ENCODE data around the gene C13orf46.

Gene C13orf46

GRCh38 chr13:113937527-113938180 lies 36.2 kb downstream of the C13orf46 start:
- DNase-seq: no peak
- Histone ChIP-seq H4K5ac (ENCODE audit: low read length) (no peak overlapping the region), H2AK5ac (ENCODE audit: low read length) (no peak overlapping the region), H4K8ac (ENCODE audit: low read depth, low read length) (no peak overlapping the region), H2BK5ac (ENCODE audit: low read length) (no peak overlapping the region), H3K56ac (ENCODE audit: low read length) (no peak overlapping the region), H3K27me3 (ENCODE audit: insufficient read depth, low read length, poor library complexity) (no peaks in the 10 kb centered on the region), H3K36me3 (ENCODE audit: control insufficient read depth, insufficient read depth, low read length) (no peaks in the 10 kb centered on the region), H3K79me2 (ENCODE audit: control insufficient read depth, insufficient read depth, low read length) (no peaks in the 10 kb centered on the region), H3K4me2 (ENCODE audit: low read length) (no peak overlapping the region), H2BK15ac (replicated peaks; ENCODE audit: low read depth) (no peak overlapping the region), H3K4ac (ENCODE audit: low read depth, low read length) (no peak overlapping the region), H3K4me1 (ENCODE audit: control insufficient read depth, low read depth, low read length) (no peaks in the 10 kb centered on the region), H3K27ac (ENCODE audit: low read depth, low read length) (no peak overlapping the region), H3K4me3 (ENCODE audit: low read length) (no peak overlapping the region), H3K9ac (ENCODE audit: low read length) (no peak overlapping the region), H3K23ac (ENCODE audit: low read length) (no peak overlapping the region), H2BK120ac (ENCODE audit: low read depth, low read length) (no peak overlapping the region), H3K79me1 (ENCODE audit: low read length) (no peaks in the 10 kb centered on the region), H3K18ac (ENCODE audit: low read length) (no peak overlapping the region)
- WGBS (ENCODE audit: extremely low coverage, insufficient coverage, low lambda C conversion rate): no CpG with 5 or more reads among the region's 20 CpGs

GRCh38 chr13:113937073-113937472 lies 36.8 kb downstream of the C13orf46 start:
- no peak overlapping the region for H3K4ac ChIP-seq (ENCODE audit: low read depth, low read length)
- no peak overlapping the region for H2BK15ac ChIP-seq (replicated peaks; ENCODE audit: low read depth)
- no peaks in the 10 kb centered on the region for H3K27me3 ChIP-seq (ENCODE audit: insufficient read depth, low read length, poor library complexity)
- no peak overlapping the region for H3K9ac ChIP-seq (ENCODE audit: low read length)
- no peak overlapping the region for H2BK120ac ChIP-seq (ENCODE audit: low read depth, low read length)
- no CpG with 5 or more reads among the region's 12 CpGs for WGBS (ENCODE audit: extremely low coverage, insufficient coverage, low lambda C conversion rate)
- no peak overlapping the region for H3K18ac ChIP-seq (ENCODE audit: low read length)
- H3K4me1 ChIP-seq (ENCODE audit: control insufficient read depth, low read depth, low read length): no peaks in the 10 kb centered on the region
- no peak overlapping the region for H4K5ac ChIP-seq (ENCODE audit: low read length)
- H3K4me3 ChIP-seq (ENCODE audit: low read length): no peak overlapping the region
- no peak overlapping the region for H4K8ac ChIP-seq (ENCODE audit: low read depth, low read length)
- no peak overlapping the region for H2AK5ac ChIP-seq (ENCODE audit: low read length)
- no peak overlapping the region for H3K56ac ChIP-seq (ENCODE audit: low read length)
- H3K79me2 ChIP-seq (ENCODE audit: control insufficient read depth, insufficient read depth, low read length): no peaks in the 10 kb centered on the region
- H3K4me2 ChIP-seq (ENCODE audit: low read length): no peak overlapping the region
- H3K23ac ChIP-seq (ENCODE audit: low read length): no peak overlapping the region
- no peaks in the 10 kb centered on the region for H3K36me3 ChIP-seq (ENCODE audit: control insufficient read depth, insufficient read depth, low read length)
- H3K79me1 ChIP-seq (ENCODE audit: low read length): no peaks in the 10 kb centered on the region
- H2BK5ac ChIP-seq (ENCODE audit: low read length): no peak overlapping the region
- H3K27ac ChIP-seq (ENCODE audit: low read depth, low read length): no peak overlapping the region
- no peak for DNase-seq

GRCh38 chr13:113936166-113936965 lies 37.5 kb downstream of the C13orf46 start:
- no peak for DNase-seq
- Histone ChIP-seq H3K4me2 (ENCODE audit: low read length) (no peak overlapping the region), H2AK5ac (ENCODE audit: low read length) (no peak overlapping the region), H3K27ac (ENCODE audit: low read depth, low read length) (no peak overlapping the region), H3K79me1 (ENCODE audit: low read length) (no peaks in the 10 kb centered on the region), H3K4me3 (ENCODE audit: low read length) (no peak overlapping the region), H3K27me3 (ENCODE audit: insufficient read depth, low read length, poor library complexity) (no peaks in the 10 kb centered on the region), H4K8ac (ENCODE audit: low read depth, low read length) (no peak overlapping the region), H3K4me1 (ENCODE audit: control insufficient read depth, low read depth, low read length) (no peaks in the 10 kb centered on the region), H2BK120ac (ENCODE audit: low read depth, low read length) (no peak overlapping the region), H2BK5ac (ENCODE audit: low read length) (no peak overlapping the region), H3K23ac (ENCODE audit: low read length) (no peak overlapping the region), H3K4ac (ENCODE audit: low read depth, low read length) (no peak overlapping the region), H3K79me2 (ENCODE audit: control insufficient read depth, insufficient read depth, low read length) (no peaks in the 10 kb centered on the region), H3K9ac (ENCODE audit: low read length) (no peak overlapping the region), H3K56ac (ENCODE audit: low read length) (no peak overlapping the region), H4K5ac (ENCODE audit: low read length) (no peak overlapping the region), H3K18ac (ENCODE audit: low read length) (no peak overlapping the region), H2BK15ac (replicated peaks; ENCODE audit: low read depth) (no peak overlapping the region), H3K36me3 (ENCODE audit: control insufficient read depth, insufficient read depth, low read length) (no peaks in the 10 kb centered on the region)
- WGBS (ENCODE audit: extremely low coverage, insufficient coverage, low lambda C conversion rate): no CpG with 5 or more reads among the region's 25 CpGs

- no peak overlapping the region for H2BK120ac ChIP-seq (ENCODE audit: low read depth, low read length)
- H3K4me1 ChIP-seq (ENCODE audit: control insufficient read depth, low read depth, low read length): no peaks in the 10 kb centered on the region
- H3K36me3 ChIP-seq (ENCODE audit: control insufficient read depth, insufficient read depth, low read length): no peaks in the 10 kb centered on the region
- no peak overlapping the region for H3K18ac ChIP-seq (ENCODE audit: low read length)
- no peaks in the 10 kb centered on the region for H3K79me1 ChIP-seq (ENCODE audit: low read length)
- H3K27me3 ChIP-seq (ENCODE audit: insufficient read depth, low read length, poor library complexity): no peaks in the 10 kb centered on the region
- peak; percentile 80 for DNase-seq
- no CpG with 5 or more reads among the region's 21 CpGs for WGBS (ENCODE audit: extremely low coverage, insufficient coverage, low lambda C conversion rate)
- H3K27ac ChIP-seq (ENCODE audit: low read depth, low read length): no peak overlapping the region
- H3K4ac ChIP-seq (ENCODE audit: low read depth, low read length): no peak overlapping the region
- H3K4me3 ChIP-seq (ENCODE audit: low read length): no peak overlapping the region
- no peak overlapping the region for H3K9ac ChIP-seq (ENCODE audit: low read length)
- H2BK15ac ChIP-seq (replicated peaks; ENCODE audit: low read depth): no peak overlapping the region
- H2BK5ac ChIP-seq (ENCODE audit: low read length): no peak overlapping the region
- H4K8ac ChIP-seq (ENCODE audit: low read depth, low read length): no peak overlapping the region
- H3K56ac ChIP-seq (ENCODE audit: low read length): peak overlapping the region; percentile 15
- H3K79me2 ChIP-seq (ENCODE audit: control insufficient read depth, insufficient read depth, low read length): no peaks in the 10 kb centered on the region
- H4K5ac ChIP-seq (ENCODE audit: low read length): no peak overlapping the region
- peak overlapping the region; percentile 15 for H3K23ac ChIP-seq (ENCODE audit: low read length)
- no peak overlapping the region for H3K4me2 ChIP-seq (ENCODE audit: low read length)
- no peak overlapping the region for H2AK5ac ChIP-seq (ENCODE audit: low read length)
Observed at GRCh38 chr13:113935001-113935844, 38.7 kb downstream of the C13orf46 start.

GRCh38 chr13:113934576-113934975 lies 39.3 kb downstream of the C13orf46 start:
- no peak for DNase-seq
- Histone ChIP-seq H3K23ac (ENCODE audit: low read length) (no peak overlapping the region), H2BK15ac (replicated peaks; ENCODE audit: low read depth) (no peak overlapping the region), H3K27ac (ENCODE audit: low read depth, low read length) (no peak overlapping the region), H3K4me2 (ENCODE audit: low read length) (no peak overlapping the region), H2BK5ac (ENCODE audit: low read length) (no peak overlapping the region), H3K4me1 (ENCODE audit: control insufficient read depth, low read depth, low read length) (no peaks in the 10 kb centered on the region), H3K27me3 (ENCODE audit: insufficient read depth, low read length, poor library complexity) (no peaks in the 10 kb centered on the region), H3K18ac (ENCODE audit: low read length) (no peak overlapping the region), H3K9ac (ENCODE audit: low read length) (no peak overlapping the region), H3K56ac (ENCODE audit: low read length) (no peak overlapping the region), H2BK120ac (ENCODE audit: low read depth, low read length) (no peak overlapping the region), H4K5ac (ENCODE audit: low read length) (no peak overlapping the region), H3K79me2 (ENCODE audit: control insufficient read depth, insufficient read depth, low read length) (no peaks in the 10 kb centered on the region), H4K8ac (ENCODE audit: low read depth, low read length) (no peak overlapping the region), H2AK5ac (ENCODE audit: low read length) (no peak overlapping the region), H3K4ac (ENCODE audit: low read depth, low read length) (no peak overlapping the region), H3K4me3 (ENCODE audit: low read length) (no peak overlapping the region), H3K79me1 (ENCODE audit: low read length) (no peaks in the 10 kb centered on the region), H3K36me3 (ENCODE audit: control insufficient read depth, insufficient read depth, low read length) (no peaks in the 10 kb centered on the region)
- no CpG with 5 or more reads among the region's 14 CpGs for WGBS (ENCODE audit: extremely low coverage, insufficient coverage, low lambda C conversion rate)

Measured in mesendoderm (in vitro differentiated cells).